Gastrocnemius medialis (tissue), 4 donors: Measurements from ENCODE around the gene TRIM31. TPM values are rescaled to one million over a fixed set of nuclear protein-coding genes. Genes with fewer than 3 reads are reported as not detected.

ENCODE experiments used
- ATAC-seq, 2 donors: fragments of 150-250 bp; one replicate each; pipeline ENCODE4 v1.9.1; 2016
- DNase-seq, 2 donors: peaks; one replicate each; pipeline ENCODE4 v3.0.0-alpha.2; 2019
- H3K27ac ChIP-seq, 4 donors: fragments of 200-600 bp; sonication (generic); 1 replicate in 1 of 4; 2 replicates in 3 of 4; pipeline ENCODE4 v1.5.1; 2016 to 2018; ENCODE audit warnings: mild to moderate bottlenecking in 2 of 4, moderate library complexity in 1 of 4
- H3K27me3 ChIP-seq, 3 donors: fragments of 200-600 bp; sonication (generic) in 2 of 3; 1 replicate in 1 of 3; 2 replicates in 2 of 3; pipeline versions ENCODE4 v1.5.1 to v1.6.0; 2016 to 2019; ENCODE audit warnings: mild to moderate bottlenecking in 1 of 3, moderate library complexity in 1 of 3
- H3K36me3 ChIP-seq, 2 donors: fragments of 200-600 bp; sonication (generic) in 1 of 2; one replicate each; pipeline ENCODE4 v1.5.1; 2017 to 2018
- H3K4me1 ChIP-seq, 2 donors: fragments of 200-600 bp; sonication (generic) in 1 of 2; one replicate each; pipeline ENCODE4 v1.5.1; 2016 to 2017; ENCODE audit warnings: mild to moderate bottlenecking in 2 of 2
- H3K4me3 ChIP-seq, 4 donors: fragments of 200-600 bp; sonication (generic) in 3 of 4; 1 replicate in 1 of 4; 2 replicates in 3 of 4; pipeline ENCODE4 v1.5.1; 2016 to 2019; ENCODE audit warnings: mild to moderate bottlenecking in 2 of 4
- H3K9me3 ChIP-seq, 3 donors: fragments of 200-600 bp; sonication (generic) in 2 of 3; 1 replicate in 1 of 3; 2 replicates in 2 of 3; pipeline ENCODE4 v1.5.1; 2016 to 2019
- CTCF ChIP-seq, 5 experiments: fragments of 450-650 bp in 3 of 5; fragments of 200-600 bp in 2 of 5; sonication (generic) in 2 of 5; IDR thresholded peaks in 4 of 5; conservative IDR thresholded peaks in 1 of 5; 1 replicate in 4 of 5; 2 replicates in 1 of 5; pipeline ENCODE4 v1.5.1; 2016 to 2019; ENCODE audit warnings: antibody characterized with exemption in 5 of 5, mild to moderate bottlenecking in 3 of 5, moderate library complexity in 3 of 5
- POLR2A ChIP-seq, 2 donors: fragments of 450-650 bp; IDR thresholded peaks; one replicate each; pipeline ENCODE4 v1.6.1; 2017; ENCODE audit warnings: antibody characterized with exemption in 2 of 2, mild to moderate bottlenecking in 2 of 2, moderate library complexity in 2 of 2
- in situ Hi-C, 4 donors: fragments of 200-750 bp; cut with MboI; loops; one replicate each; pipeline versions ENCODE4 v1.15.0 to v1.8.0; 2017; ENCODE audit warnings: low sequenced_read_pairs in 4 of 4
- intact Hi-C: fragments of 100-400 bp; cut with DNase I; formaldehyde crosslinking; loops from one replicate; pipeline ENCODE4 v1.15.1; 2023; ENCODE audit warnings: low total_unique reads
- total RNA-seq, 4 donors: library from RNA; depleted of rRNA; stranded (reverse); fragments of >200 nt; gene quantifications; one replicate each; pipeline versions ENCODE4 v1.1.0 to v1.2.3, GENCODE V29; 2016

TRIM31 gene
- total RNA-seq, 4 donors from 2014 or later: 0.39 TPM; not detected in 3

GRCh38 chr6:30100585-30101443, 12.1 kb downstream of the TRIM31 start:
- Histone ChIP-seq H3K27ac (peak overlapping the region in 2 of 4 donors; percentile 12 to 21), H3K9me3 (no peaks in the 10 kb centered on the region), H3K4me3 (peak overlapping the region; percentile 50 to 60 (median 58)), H3K36me3 (no peaks in the 10 kb centered on the region), H3K27me3 (peaks cover 35 to 51% (median 37%) of the 10 kb centered on the region in 3 donors), H3K4me1 (peaks cover 17 to 26% of the 10 kb centered on the region in 2 donors)
- DNase-seq (no peak), ATAC-seq (no peak)
- TF ChIP-seq CTCF (IDR thresholded peaks at IDR 0.05 in 4 of 5, conservative IDR thresholded peaks at IDR 0.05 in 1 of 5) (no peak), POLR2A (IDR thresholded peaks at IDR 0.05) (no peak)
- in situ Hi-C loops: no loop called here
- intact Hi-C loops: loop anchor here (5.0 kb wide), 1 partner anchor 156 kb away; no protein-coding TSS in a partner anchor

DNA sequence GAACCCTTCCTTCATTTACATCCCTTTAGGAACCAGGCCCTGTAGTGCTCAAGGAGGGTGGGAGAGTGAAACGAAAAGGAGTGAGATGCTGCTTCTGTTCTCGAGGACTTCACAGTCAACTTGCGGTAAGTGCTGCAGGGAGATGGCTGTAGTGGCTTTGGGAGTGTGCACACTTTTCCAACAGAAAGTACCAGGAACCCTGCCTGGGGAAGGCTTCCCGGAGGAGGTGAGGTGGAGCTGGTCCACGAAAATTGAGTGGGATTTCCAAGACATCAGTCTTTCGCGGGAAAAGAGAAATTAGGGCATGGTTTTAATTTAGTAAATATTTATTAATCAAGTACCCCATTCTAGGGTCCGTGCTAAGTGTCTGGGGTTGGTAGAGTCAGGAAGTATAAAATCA, 12.7 kb downstream of the TRIM31 start:
- H3K27ac ChIP-seq: peak overlapping the region in 1 of 4 donors; percentile 12
- no peak for DNase-seq
- no peak for TF ChIP-seq CTCF (IDR thresholded peaks at IDR 0.05 in 4 of 5, conservative IDR thresholded peaks at IDR 0.05 in 1 of 5)
- TF ChIP-seq POLR2A (IDR thresholded peaks at IDR 0.05): no peak
- peak overlapping the region in 2 of 4 donors; percentile 58 for H3K4me3 ChIP-seq
- no peaks in the 10 kb centered on the region for H3K9me3 ChIP-seq
- intact Hi-C loops: loop anchor here (5.0 kb wide), 1 partner anchor 157 kb away; no protein-coding TSS in a partner anchor
- no peaks in the 10 kb centered on the region for H3K36me3 ChIP-seq
- in situ Hi-C loops: no loop called here
- no peak for ATAC-seq
- H3K4me1 ChIP-seq: peaks cover 17 to 26% of the 10 kb centered on the region in 2 donors
- H3K27me3 ChIP-seq: peaks cover 37 to 55% (median 38%) of the 10 kb centered on the region in 3 donors

GRCh38 chr6:30097902-30098768, 14.8 kb downstream of the TRIM31 start:
- H3K4me1 ChIP-seq: peaks cover 17 to 26% of the 10 kb centered on the region in 2 donors
- peaks cover 37 to 58% (median 38%) of the 10 kb centered on the region in 3 donors for H3K27me3 ChIP-seq
- TF ChIP-seq CTCF (IDR thresholded peaks at IDR 0.05 in 4 of 5, conservative IDR thresholded peaks at IDR 0.05 in 1 of 5) (no peak), POLR2A (IDR thresholded peaks at IDR 0.05) (no peak)
- no peak overlapping the region for H3K4me3 ChIP-seq
- H3K36me3 ChIP-seq: no peaks in the 10 kb centered on the region
- DNase-seq (no peak), ATAC-seq (no peak)
- intact Hi-C loops (no loop called here), in situ Hi-C loops (no loop called here)
- H3K27ac ChIP-seq: no peak overlapping the region
- no peaks in the 10 kb centered on the region for H3K9me3 ChIP-seq

DNA sequence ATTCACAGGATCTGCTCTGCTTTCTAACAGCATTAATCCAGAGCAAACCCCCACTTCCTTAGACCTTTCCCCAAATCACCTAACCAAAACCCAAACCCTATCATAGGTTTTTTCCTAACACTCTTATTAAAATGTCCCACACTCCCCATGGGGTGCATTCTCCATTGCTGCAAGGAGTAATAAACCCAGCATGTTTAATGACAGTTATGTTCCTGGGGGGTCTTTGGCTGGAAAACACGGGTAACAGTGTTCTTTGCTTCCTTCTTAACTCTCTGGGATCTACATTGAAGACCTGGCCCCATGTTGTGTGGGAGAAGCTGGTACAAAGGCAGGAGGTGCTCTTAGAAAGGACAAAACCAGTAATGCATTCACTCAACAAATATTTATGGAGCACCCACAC, 16.1 kb downstream of the TRIM31 start:
- no peaks in the 10 kb centered on the region for H3K36me3 ChIP-seq
- H3K4me1 ChIP-seq: peaks cover 14 to 15% of the 10 kb centered on the region in 2 donors
- H3K27me3 ChIP-seq: peaks cover 38 to 59% (median 41%) of the 10 kb centered on the region in 3 donors
- H3K4me3 ChIP-seq: no peak overlapping the region
- DNase-seq (no peak), ATAC-seq (no peak)
- TF ChIP-seq CTCF (IDR thresholded peaks at IDR 0.05 in 4 of 5, conservative IDR thresholded peaks at IDR 0.05 in 1 of 5) (no peak), POLR2A (IDR thresholded peaks at IDR 0.05) (no peak)
- no peak overlapping the region for H3K27ac ChIP-seq
- H3K9me3 ChIP-seq: no peaks in the 10 kb centered on the region
- in situ Hi-C loops (no loop called here), intact Hi-C loops (no loop called here)
